HG03097 (cell line): ENCODE results near the gene LSM14A.
"Not testable (repeated sequence)": the region's sequence is repeated elsewhere in the genome, so short reads cannot be mapped to it uniquely, and the experiment has no call there.

ENCODE experiments used
- ATAC-seq: cut with Tn5 transposase; IDR thresholded peaks from one replicate; pipeline ENCODE4 v1.9.1; 2021; ENCODE audit not compliant: unreplicated experiment, low FRiP score

LSM14A gene

DNA sequence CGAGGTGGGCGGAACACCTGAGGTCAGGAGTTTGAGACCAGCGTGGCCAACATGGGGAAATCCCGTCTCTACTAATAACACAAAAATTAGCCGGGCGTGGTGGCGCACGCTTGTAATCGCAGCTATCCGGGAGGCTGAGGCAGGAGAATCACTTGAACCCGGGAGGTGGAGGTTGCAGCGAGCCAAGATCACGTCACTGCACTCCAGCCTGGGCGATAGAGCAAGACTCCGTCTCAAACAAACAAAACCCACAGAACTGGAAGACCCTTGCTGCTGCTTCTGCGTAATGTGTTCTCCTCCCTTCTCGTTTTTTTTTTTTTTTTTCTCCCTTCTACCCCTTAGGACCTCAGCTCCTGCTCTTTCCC, 81.4 kb downstream of the LSM14A start:
- not testable (repeated sequence) for ATAC-seq

DNA sequence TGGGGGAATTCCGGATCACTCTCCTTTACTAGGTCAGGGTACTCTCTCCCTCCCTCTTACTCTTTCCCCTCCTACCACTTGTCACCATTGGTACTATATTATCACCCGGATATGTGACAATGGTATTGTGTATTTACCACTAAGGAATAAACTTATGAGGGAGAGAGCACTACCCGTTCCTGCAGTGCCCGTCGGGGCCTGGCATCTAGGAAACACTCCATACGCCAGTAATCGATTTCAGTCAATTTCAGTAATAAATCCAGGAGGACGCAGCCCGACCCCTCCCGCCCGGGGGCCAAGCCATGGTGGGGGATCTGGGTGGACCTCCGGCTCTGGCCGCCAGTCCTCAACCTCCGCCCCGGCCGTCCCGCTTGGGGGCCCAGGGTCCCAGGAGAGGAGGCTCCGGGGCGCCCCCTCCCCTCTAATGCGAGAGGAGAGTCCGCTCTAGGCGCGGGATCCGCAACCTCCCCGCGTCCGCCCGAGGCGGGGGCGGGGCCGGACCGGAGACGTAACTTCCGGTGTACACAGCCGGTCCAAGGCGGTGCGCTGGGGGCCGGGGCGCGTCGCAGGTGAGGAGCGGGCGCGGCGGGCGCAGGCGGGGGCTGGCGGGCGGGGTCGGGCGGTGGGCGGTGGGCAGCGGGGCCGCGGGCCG, 81.9 kb downstream of the LSM14A start, which contains the start of gene GARRE1:
Gene GARRE1 (plus strand): TSS at position 509 of the 652 bp plus-strand sequence. CDS start 45,920 bp downstream, outside the sequence.
- ATAC-seq: peak; percentile 80

DNA sequence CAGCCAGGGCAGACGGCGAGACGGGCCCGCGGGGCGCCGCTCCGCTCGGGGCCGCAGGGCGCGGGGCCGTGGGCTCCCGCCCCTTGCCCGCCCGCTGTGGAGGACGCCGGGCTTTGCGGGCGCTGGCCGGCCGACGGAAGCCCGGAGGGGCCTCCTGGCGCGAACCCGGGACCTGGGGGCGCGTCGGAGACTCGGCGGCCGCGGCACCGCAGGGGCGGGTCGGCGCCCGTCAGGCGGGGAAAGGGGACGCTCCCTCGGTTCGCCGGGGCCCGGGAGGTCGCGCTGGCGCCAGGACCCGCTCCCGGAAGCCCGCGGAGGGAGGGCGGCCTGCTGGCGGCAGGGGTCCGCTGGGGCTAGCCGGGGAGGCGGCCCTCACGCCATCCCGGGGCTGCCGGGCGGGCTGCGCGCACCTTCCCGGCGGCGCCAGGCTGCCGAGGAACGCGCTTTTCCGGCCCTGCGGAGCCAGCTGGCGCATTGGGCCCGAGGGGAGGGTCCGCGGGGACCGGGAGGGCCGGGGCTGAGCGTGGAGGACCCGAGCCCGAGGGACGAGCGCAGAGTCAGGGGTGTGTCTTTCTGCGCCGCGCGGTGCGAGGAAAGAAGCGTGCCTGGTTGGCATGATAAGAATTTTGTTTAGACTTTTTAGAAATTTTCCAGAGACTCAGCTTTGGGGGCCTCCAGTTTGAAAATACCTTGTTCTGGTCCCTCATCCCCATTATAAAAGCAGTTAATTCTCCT, 82.6 kb downstream of the LSM14A start:
- peak; percentile 47 for ATAC-seq

DNA sequence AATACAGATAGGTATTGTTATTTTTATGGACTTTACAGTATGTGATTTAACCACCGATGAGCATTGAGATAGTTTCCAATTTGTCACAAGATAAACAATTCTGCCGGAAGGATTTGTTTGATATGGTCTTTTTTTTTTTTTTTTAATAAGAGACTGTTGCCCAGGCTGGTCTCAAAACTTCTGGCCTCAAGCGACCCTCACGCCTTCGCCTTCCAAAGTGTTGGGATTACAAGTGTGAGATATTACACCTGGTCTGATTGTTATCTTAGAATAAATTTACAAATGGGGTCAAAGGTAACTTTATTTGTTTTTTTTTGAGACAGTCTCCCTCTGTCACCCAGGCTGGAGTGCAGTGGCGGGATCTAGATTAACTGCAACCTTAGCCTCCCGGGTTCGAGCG, 83.2 kb downstream of the LSM14A start:
- no peak for ATAC-seq

DNA sequence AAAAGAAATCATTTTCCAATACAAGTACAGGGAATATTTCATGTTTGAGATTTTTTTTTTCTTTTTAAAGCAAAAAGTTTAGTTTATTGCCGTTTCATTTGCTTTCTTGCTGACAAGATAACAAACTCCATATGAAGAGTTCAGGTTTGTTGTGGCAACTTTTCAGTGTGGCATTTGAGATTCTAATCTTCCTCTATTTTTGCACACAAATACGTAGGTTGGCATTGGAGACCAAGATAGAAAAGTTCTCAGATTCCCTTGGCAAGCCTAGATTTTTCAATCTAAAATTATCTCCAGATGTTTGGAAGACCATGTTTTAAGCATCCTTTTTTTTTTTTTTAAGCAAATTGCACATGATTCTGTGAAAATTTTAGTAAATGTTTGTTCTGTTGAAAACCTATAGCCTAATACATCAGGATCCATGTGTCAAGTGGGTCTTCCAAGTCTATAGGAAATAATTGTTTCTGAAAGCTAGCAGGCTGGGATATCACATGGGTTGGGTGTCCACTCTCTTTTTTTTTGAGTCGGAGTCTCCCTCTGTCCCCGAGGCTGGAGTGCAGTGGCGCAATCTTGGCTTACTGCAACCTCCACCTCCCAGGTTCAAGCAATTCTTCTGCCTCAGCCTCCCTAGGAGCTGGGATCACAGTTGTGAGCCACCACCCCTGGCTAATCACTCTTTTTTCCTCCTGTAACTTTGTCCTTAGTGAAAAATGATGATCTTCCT, 84.7 kb downstream of the LSM14A start:
- no peak for ATAC-seq

DNA sequence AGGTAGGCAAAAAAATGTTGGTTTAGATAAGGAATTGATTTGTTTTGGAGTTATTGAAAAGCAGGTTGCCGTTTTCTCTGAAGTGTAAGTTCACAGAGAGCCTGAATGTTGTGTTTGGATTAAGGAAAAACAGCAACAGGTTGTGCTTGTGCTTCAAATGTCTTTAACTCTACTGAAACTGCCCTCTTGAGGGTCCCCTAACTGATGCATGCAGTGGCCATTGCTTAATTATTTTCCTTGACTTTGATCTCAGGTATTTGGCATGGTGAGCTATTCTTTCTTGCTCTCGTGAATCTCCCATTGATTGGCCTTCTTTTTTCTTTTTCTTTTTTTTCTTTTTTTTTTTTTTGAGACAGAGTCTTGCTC, 85.2 kb downstream of the LSM14A start:
- ATAC-seq: no peak

DNA sequence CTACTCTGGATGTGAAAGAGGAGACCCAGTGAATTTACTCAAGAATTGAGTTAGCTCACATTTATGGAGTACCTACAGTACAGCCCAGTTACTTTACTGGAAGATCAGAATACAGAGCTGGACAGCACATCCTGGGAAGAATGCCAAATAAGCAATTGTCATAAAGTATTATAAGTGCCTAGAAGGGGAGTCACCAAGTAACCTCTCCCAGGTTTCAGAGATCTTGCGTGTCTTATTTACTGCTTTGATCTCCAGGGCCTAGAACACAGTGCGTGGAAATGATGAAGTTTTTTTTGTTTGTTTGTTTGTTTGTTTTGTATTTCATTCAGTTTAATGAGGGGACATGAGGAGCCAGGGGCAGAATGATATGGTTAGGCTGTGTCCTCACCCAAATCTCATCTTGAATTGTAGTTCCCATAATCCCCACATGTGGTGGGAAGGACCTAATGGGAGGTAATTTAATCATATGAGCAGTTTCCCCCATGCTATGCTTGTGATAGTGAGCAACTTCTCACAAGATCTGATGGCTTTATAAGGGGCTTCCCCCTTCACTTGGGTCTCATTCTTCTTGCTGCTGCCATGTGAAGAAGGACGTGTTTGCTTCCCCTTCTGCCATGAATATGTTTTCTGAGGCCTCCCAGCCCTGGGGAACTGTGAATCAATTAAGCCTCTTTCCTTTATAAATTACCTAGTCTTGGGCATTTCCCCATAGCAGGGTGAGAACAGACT, 87.2 kb downstream of the LSM14A start:
- no peak for ATAC-seq

DNA sequence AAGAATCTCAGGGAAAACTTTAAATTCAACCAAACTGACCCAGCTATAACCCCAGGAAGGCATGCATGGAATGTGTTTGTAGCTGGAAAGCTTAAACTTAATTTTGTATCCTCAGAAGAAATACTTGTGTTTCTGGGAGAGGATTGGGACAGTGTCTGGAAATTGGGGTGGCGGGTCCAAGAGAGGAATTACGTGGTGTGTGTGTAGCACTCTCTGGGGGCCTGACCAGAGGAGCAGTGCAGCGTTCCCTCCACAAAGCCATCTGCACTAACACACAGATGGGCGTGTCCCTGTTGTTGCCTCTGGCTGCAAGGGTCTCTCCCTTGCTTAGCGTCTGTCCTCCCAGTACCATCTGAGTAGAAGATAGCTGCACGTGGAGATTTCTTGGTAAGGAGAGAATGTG, 88.5 kb downstream of the LSM14A start:
- no peak for ATAC-seq

DNA sequence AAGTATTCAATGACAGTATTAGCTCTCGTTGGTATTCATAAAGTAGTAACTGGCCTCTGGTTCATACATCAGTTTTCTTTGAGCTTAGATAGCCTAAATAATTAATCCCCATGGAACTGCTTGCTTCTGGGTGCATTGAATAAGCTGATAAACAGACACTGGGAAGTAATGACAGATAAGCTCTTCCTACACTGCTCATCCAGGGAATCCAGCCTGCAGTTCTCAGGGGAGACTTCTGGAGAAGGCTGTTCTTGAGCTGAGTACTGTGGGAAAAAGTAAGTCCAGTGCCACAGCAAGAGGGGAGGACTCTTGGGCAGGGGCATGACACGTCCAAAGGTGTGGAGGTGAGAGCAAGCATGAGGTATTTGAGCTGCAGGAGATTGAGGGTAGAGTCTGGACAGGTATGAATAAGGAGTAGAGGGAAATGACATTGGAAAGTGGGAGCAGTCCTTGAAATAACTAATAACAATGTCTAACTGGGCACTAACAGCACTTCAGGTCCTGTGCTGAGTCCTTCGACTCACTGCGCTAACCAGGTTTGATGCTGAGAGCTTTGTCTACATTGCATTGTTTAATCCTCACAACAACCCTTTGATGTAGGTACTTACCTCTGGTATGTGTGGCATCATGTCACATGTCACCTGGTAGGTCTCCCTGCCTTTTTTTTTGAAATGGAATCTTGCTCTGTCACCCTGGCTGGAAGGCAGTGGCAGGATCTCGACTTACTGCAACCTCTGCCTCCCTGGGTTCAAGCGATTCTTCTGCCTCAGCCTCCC, 89.2 kb downstream of the LSM14A start:
- ATAC-seq: no peak

DNA sequence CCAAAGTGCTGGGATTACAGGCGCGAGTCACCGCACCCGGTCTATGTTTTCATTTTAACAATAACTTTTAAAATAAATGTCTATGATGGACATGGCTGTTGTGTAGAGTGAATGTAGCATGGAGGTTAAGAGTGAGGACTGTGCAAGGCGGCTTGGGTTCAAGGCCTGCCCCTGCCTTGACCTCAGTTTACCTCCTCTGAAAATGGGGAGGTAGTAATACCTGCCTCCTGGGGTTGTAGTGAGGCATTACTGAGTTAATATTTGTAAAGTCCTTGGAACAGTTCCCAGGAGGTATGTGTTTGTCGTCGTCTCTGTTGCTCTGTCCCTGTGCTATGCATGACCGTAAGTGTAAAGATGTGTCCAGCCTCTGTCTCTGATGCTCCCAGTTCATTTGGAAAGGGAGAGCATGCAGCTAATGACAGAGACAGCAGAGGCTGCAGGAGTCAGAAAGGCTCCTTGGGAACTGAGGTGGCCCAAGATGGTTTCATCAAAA, 91.5 kb downstream of the LSM14A start:
- no peak for ATAC-seq

DNA sequence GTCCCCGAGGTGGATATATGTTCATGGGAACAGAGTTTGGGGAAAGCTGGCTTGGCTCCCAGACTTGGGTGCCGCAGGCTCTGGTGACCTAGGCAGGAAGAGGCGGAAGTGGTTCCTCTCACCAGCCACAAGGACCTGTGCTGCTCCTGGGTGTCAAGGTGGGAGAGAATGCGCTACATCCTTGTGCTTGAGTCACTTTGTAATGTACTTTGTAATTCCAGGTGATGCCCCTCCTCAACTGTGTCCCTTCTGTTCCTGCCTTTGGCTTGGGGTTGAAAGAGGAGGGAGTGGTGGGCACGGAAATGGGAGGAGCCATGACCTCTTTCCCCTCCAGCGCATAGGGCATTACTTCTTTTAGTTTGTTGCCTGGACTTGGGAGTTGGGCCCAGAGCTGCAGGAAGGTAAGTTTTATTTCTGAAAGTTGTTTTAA, 92.9 kb downstream of the LSM14A start:
- no peak for ATAC-seq

DNA sequence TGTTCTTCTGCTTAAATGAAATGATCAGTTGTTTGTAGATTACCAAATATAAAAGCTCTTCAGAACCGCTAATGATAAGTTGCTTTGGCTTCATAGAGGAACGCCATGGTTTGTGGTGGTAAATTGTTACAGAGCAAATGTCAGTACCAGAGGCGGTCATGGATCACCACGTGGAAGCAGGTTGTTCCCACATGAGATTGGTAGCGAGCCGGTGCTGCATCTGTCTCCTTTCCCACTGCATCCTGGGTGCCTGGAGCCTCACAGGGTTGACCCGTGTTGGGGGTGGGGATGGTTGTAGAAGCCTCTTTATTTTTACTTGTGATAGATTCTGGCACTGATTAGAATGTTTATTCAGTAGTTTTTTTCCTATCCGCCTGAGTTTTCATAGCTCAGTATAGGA, 96.8 kb downstream of the LSM14A start:
- no peak for ATAC-seq

DNA sequence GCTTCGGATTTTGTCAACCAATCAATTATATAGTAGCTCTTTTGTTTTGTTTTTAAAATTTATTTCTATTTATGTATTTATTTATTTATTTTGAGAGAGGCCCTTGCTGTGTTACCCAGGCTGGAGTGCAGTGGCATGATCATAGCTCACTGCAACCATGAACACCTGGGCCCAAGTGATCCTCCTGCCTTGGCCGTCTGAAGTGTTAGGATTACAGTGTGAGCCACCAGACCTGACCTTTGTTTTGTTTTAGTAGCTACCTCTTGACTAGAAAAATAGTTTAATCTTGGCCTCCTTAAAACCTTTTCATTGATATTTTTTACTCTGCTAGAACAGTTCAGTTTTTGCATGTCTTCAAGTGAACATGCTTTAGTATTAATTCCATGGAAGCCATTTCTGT, 97.2 kb downstream of the LSM14A start:
- ATAC-seq: no peak

DNA sequence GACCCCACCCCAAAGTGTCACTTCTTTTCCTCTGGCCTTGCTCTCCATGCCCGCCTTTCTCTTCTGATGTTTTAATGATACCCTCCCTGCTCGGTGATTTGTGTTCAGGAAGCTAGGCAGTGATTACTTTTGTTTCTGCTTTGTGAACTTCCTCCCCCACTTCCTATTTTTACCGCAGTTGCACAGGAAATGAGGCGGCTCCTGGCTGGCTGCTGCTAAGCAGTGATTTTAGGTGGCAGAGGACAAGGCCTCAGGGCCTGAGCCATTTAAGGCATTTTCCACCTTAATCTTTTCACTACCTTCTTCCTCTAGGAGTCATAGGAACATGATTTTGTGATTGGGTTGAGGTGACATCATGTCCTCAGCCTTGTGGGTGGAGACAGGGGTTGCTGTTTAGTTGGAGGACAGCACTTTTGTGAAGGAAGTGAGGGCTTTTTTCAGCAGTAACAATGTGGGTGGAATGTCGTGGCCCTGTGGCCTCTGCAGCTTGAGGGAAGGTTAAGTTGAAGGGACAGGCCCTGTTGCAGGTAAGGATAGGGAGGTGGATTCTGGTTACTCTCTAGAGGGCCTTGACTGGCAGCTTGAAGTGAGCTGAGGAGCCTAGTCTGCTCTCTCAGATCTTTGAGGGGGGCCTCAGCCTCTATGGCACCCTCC, 97.8 kb downstream of the LSM14A start:
- no peak for ATAC-seq

DNA sequence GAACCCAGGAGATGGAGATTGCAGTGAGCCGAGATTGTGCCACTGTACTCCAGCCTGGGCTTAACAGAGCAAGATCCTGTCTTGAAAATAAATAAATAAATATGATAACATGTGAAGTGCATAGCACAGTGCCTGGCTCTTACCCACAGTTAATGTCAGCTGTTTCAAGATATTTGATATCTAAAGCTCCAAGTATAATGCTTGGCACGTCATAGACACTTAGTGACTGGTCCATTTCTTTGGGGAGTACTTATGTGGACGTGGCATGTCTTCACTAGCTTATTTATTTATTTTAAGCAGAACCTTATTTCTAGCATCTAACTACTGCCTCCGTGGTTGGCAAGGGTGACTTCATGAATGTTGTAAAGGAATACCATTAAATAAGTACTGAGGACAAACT, 100.8 kb downstream of the LSM14A start:
- no peak for ATAC-seq

DNA sequence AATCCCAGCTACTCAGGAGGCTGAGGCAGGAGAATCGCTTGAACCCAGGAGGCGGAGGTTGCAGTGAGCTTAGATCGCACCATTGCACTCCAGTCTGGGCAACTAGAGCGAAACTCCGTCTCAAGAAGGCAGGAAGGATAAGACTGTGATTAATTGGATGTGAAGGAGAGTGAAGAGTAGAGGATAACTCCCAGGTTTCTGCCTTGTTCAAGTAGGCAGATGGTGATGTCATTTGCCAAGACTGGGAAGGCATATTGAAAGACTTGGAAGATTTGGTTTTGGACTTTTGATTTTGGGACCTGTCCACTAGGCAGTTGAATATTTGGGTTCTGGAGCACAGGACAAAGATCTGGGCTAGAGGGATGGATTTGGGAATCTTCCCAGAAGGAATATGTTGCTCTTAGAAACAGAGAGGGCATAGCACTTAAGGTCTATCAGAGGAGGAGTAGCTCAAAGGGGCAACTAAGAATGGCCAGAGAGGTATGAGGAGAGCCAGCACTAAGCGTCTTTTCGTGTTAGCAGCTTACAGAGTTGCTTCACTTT, 102.1 kb downstream of the LSM14A start:
- ATAC-seq: no peak

DNA sequence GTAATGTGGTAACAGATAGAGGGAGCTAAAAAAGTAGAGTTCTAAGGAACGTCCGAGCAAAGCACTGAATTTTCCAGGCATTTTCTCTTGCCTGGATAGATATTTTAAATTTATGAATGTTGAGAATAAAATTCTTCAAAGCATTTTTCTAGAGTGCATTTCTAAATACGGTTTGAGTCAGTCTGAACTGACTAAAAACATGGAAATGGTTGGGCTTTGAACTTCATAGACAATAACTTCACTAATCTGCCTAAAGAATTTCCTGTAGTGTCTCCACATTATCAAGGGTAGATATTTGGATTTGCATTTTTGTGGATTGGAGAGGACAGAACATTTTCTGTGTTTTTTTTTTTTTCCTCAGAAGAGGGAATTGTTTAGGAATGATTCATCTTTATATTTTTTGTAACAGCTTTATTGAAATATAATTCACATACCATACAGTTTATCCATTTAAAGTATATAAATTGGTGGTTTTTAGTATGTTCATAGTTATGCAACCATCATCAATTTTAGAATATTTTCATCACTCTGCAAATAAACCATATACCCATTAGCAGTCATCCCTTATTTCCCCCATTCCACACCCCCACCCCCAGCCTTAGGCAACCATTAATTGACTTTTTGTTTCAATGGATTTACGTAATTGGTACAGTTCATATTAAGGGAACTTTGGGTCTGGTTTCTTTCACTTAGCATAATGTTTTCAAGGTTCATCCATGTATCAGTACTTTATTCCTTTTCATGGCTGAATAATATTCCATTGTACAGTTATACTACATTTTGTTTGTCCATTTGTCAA, 102.7 kb downstream of the LSM14A start:
- no peak for ATAC-seq

DNA sequence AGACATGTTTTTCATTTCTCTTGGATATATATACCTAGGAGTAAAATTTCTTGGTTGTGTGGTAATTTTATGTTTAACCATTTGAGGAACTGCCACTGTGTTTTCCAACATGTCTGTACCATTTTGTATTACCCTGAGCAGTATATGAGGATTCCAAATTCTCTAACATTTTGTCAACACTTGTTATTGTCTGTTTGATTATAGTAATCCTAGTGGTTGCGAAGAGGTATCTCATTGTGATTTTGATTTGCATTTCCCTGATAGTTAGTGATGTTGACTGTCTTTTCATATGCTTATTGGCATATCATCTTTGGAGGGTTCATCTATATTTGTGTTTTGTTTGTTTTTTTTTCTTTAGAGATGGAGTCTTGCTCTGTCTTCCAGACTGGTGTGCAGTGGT, 103.4 kb downstream of the LSM14A start:
- no peak for ATAC-seq

DNA sequence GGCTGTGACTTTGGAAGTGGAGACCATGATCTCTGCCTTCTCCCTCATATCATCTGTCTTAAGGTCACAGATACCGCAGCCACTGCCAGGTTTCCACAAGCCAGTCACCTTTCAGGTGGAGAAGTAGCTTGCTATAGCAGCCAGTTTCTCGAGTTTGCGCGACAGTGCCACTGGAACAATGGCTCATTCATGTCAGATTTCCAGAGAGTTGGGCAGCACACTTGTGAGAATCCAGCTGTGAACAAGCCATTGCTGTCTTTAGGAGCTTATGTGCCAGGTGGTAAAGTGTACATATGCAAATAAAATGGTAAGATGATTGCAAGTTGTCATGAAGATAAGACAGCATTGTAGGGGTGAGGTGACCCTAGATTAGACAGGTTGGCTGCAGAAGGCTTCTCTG, 104.3 kb downstream of the LSM14A start:
- ATAC-seq: no peak
